SKM-1 (cell line): ENCODE measurements around the gene SUPT3H.

Experiments
- DNase-seq: peaks from one replicate; lab custom pipeline; 2025; ENCODE audit not compliant: unreplicated experiment; lab: John Stamatoyannopoulos, UW

The SUPT3H gene

GRCh38 chr6:44805238-44805846 lies 572.4 kb downstream of the SUPT3H start:
- DNase-seq = no peak

DNA sequence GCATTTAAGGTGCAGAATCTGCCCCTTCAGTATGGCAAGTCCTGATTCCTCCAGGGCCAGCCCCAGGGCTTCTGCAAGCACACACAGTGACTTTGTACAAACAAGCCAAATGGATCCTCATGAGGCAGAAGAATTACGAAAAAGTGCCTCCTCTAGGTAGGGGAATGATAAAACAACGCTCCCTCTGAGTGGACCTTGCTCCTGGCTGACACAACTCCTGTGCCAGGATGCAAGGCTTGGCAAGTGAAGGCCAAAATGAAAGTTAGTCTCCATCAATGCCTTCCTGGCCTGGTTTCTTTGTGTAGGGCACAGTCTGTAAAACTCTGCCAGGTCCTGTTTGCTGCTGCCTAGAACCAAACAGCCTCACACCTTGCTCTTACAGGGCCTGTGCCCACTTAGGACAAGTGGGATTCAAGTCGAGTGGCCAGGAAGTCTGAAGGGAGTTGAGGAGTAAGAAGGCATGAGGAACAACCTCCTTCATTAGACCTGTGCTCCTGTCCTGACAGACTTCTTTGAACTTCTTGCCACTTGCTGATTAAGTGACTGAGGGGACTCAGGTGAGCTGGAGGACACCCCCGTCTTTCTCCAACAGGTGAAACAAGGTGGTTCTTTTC lies 573.1 kb downstream of the SUPT3H start:
- DNase-seq = no peak

- no peak for DNase-seq
These were observed 573.7 kb downstream of the SUPT3H start for GRCh38 chr6:44804016-44804415.

GRCh38 chr6:44800784-44801592 lies 576.7 kb downstream of the SUPT3H start:
- no peak for DNase-seq

DNA sequence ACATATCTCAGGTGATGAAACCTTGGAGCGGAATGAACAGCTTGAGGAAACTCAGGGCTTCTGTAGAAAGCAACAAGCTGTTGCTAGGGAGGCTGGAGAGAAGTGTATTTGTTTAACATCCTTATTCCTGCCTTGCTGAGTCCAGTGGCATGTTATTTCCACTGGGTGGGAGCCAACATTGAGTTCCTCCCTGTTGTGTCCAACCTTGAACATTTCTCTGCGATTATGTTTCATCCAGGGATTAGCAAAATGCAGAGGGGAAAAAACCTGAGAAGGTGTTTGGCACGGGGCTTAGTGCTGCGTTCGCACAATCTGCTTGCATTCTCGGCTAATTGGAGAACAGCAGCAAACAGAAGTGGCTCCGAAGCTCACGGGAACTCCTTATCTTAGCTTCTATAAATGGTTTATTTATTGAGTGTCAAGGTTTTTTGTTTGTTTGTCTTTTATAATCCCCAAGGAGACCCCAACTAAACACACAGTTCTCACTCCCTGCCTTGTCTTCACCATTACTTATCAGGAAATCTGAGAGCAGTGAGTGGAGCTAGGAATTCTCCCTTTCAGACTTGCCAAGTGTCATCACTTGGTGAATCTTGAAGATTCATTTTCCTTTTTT lies 577.5 kb downstream of the SUPT3H start:
- no peak for DNase-seq

DNA sequence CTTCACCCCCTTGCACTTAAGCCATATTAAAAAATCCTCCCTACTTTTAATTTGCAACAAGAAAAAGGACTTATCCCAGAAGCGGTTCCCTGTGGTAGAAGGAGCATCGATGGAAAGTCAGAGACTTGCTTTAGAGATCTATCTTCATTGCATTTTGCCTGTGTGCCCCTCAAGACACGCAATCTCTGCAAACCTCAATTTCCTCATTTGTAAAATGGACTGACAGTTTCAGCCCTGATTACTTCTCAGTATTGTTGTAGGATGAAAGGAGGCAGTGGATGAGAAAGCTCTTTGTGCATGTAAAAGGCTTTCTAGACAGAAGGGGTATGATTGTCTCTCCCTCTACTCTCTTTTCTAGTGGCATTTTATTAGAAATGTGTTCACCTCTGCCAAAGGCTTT lies 580.0 kb downstream of the SUPT3H start:
- DNase-seq = no peak

GRCh38 chr6:44795326-44795725 lies 582.4 kb downstream of the SUPT3H start:
- DNase-seq = no peak

- no peak for DNase-seq
These were observed 587.9 kb downstream of the SUPT3H start for GRCh38 chr6:44789806-44790205.

DNA sequence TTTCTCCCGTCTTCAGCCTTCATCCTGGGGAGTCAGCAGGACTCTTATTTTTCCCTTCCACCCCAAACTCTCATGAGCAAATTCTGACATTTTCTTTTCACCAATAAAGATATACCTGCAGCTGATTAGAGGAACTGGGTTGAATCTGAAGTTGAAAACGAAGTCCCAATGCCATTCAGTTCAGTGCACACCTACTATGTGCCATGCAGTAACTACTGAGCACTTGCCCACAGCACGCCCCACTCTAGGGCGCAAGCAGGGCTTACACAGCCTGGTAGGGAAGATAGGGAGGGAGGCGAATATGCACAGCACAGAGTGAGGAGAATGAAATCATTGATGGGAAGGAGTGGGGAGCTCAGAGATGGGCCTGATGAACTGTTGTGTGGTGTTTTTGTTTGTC lies 588.7 kb downstream of the SUPT3H start:
- no peak for DNase-seq

DNA sequence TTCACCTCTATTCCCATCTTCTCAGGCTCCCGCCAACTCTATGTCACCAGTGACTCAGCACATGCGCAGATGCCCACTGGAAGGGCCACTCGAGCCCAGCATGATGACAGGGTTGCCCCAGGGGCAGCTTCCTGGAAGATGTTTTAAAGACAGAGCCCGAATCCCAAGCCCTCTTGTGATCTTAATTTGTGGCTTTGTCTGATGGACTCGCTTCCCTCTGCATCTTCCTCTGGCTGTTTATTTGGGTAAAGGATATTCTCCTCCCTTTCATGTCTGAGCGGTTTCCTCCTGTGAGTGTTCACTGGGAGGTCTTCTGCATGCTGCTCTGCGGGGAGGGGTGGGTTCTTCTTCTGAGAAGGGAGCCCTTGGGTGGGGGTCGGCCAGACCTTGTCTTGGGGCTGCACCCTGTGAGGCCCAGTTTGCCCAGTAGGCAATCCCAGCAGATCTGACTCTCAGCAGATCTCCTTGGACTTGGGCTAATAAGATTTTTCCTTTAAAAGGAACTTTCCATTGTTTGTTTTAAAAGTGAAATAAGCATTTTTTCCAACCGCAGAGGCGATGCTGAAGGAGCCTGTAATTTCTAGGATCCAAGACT lies 589.2 kb downstream of the SUPT3H start:
- DNase-seq = no peak

DNA sequence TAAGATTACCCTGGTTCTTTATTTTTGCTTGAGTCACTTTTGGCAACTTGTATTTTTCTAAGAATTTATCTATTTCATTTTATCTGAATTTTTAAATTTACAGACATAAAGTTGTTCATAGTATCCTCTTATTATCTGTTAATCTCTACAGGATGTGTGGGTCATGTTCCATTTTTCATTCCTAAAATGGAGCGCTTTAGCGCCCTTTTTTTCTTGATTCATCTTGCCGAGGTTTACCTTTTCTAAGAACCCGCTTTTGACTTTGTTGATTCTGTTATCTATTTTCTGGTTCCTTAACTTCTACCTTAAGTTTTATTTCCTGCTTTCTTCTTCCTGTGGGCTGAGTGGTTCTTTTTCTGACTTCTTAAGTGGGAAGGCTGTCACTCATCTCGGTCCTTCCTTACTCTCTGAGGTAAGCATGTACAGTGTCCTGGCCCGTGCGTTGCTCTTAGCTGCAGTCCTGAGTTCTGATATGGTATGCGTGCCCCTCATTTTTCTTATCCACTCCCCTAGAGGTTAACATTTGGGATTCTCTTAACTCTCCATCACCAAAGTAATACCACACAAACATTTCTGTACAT lies 590.4 kb downstream of the SUPT3H start:
- no peak for DNase-seq

- DNase-seq = no peak
These were observed 592.6 kb downstream of the SUPT3H start for GRCh38 chr6:44785130-44785529.

GRCh38 chr6:44784195-44784594 lies 593.5 kb downstream of the SUPT3H start:
- DNase-seq = no peak

- no peak for DNase-seq
These were observed 594.8 kb downstream of the SUPT3H start for GRCh38 chr6:44782892-44783291.

DNA sequence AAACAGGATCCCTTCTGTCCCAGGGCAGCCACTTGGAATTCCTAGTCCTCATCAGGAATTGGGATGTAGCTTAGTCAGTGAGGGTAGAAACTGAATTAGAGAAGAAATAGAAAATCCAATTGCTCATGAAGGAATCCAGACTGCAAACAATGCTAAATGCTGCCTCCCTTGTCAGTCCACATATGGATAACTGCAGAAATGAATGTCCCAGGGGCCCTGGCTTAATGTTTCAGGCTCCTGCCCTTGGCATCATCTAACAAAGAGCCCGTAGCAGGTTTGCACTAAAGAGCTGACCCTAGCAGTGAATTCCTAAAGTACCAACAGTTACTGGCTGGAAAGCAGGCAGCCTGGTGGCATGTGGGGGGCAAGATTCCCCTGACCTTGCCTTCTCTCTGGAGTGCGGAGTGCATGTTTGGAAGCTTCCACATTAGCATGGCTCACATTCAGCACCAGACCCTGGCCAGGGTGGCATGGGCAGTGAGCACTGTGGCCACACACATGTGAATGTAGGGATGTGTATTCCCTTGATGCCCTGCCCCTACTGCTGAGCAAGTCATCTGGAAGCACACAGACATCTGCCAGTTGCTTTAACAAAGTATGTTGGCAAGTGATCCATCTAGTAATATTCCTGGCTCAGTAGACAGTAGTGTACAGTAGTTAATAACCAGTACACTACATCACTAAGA lies 595.7 kb downstream of the SUPT3H start:
- DNase-seq = no peak

- no peak for DNase-seq
These were observed 597.6 kb downstream of the SUPT3H start for GRCh38 chr6:44780161-44780560.

GRCh38 chr6:44779130-44779826 lies 598.5 kb downstream of the SUPT3H start:
- no peak for DNase-seq
